HG03575 (cell line): Measurements from ENCODE around the gene TRIM54.
"Not testable (repeated sequence)": the region's sequence is repeated elsewhere in the genome, so short reads cannot be mapped to it uniquely, and the experiment has no call there.

Experiments
- ATAC-seq: cut with Tn5 transposase; IDR thresholded peaks from one replicate; pipeline ENCODE4 v1.9.1; 2021; ENCODE audit not compliant: unreplicated experiment, insufficient number of reproducible peaks, low FRiP score; ENCODE audit errors: extremely low read depth

Gene TRIM54

DNA sequence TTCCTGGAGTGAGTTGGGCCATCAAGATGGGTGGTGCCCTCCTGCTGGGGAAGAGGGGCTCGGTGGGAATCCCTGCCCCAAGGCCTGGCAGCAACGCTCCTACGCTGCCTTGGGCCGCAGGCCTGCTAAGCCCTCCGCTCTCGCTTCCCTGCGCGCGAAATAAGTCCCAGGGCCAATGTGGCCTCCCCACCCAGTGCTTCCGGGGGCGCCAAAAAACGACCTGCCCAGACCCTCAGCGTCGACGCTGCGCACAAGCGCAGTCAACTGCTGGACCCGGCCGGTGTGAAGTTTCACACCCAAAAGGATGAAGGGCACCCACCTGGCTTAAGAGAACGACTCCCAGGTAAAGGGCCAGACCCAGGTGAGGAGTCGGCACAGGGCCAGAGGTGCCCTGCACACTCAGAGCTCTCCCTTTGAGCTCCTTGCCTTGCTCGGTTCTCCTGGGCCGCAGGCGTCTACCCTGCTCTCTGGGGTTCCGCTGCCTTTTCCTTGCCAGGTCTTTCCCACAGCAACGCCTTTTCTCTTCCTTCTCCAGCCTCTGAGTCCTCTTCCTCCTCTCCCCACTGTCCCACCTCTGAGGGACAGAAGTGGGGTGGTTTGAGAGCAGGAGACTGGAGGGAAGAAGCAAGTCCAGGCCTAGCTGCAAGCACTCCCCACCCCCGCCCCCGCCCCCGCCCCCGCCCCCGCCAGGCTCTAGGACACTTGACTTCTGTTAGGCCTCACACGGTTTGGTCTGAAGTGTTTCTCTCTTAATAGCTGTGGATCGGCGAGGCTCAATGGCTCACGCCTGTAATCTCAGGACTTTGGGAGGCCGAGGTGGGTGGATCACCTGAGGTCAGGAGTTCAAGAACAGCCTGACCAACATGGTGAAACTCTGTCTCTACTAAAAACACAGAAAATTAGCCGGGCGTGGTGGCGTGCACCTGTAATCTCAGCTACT lies 6.7 kb upstream of the TRIM54 start, which contains the start of gene DNAJC5G:
Gene DNAJC5G (plus strand): TSS at position 223 of the 940 bp plus-strand sequence. CDS start 1,296 bp downstream, outside the sequence.
- no peak for ATAC-seq

- no peak for ATAC-seq
These were observed 4.2 kb upstream of the TRIM54 start for GRCh38 chr2:27278010-27278409.

- no peak for ATAC-seq
These were observed 1.4 kb upstream of the TRIM54 start for GRCh38 chr2:27280826-27281225.

GRCh38 chr2:27281442-27281841 lies 787 bp upstream of the TRIM54 start:
- ATAC-seq, result no peak

DNA sequence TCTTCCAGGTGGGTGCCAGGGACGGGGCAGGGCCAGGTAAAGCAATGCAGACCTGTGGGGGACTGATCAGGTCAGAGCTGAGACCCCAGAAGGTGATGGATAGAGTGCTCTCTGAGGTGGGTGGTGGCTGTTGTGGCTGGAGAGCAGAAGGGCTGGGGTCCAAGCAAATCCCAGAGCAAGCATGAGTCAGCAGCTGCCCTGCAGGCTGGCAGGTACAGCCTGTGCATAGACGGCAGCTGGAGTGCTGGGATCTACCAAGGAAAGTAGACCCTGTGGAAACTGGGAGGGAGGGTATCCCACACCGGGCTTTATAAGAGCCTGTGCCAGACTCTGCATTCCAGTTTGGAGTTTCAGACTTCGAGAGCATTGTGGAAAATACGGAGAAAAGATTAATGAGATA lies 663 bp downstream of the TRIM54 start:
- ATAC-seq, result no peak

GRCh38 chr2:27284996-27285395 lies 2.8 kb downstream of the TRIM54 start:
- no peak for ATAC-seq

GRCh38 chr2:27285481-27285880 lies 3.3 kb downstream of the TRIM54 start:
- ATAC-seq, result no peak

DNA sequence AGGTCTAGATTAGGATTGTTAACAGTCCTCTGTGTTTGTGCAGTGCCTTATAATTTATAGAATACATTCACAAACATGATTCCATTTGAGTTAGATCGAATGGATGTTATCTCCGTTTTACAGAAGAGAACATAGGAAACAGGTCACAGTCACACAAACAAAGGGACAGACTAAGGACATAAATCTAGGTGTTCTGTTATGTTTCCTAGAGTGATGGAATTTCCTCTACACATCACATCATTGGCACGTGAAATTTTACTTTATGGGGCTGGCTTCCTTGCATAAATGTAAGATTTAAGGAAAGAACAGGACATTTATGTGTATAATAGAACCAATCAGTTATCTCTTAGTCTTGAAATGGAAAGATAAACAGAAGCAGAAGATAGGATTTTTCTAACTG lies 6.4 kb downstream of the TRIM54 start:
- ATAC-seq, result no peak

GRCh38 chr2:27290549-27290948 lies 8.3 kb downstream of the TRIM54 start:
- ATAC-seq, result no peak

DNA sequence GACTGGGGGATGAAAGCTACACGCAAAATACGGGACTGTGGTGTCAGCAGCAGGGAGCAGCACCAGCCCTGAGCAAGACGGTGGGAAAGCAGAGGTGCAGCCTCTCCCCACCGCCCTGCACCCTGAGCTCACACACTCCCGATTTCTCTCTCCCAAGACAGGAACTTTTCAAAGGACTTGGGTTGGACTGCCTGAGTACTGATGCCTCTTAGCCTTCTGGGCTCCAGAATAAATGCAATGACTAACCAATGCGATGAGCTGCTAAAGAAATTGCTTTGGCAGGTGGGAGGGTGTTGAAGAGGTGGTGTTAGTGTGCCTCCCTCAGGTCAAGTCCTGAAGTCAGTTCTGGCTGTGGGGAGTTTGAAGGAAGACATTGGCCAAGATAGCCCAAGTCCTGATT lies 9.6 kb downstream of the TRIM54 start:
- ATAC-seq, result no peak

DNA sequence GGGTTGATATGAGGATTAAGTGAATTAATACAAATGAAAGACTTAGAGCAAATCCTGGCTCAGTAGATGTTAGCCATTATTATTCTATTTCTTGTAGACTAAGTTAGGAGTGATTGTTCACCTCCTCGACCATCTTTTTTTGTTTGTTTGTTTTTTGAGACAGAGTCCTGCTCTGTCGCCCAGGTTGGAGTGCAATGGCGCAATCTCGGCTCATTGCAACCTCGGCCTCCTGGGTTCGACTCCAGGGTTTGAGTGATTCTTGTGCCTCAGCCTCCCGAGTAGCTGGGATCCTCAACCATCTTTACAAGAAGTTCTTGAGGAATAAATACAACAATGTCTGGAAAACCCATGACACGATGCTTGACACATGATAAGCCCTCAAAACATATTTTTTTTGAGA lies 12.7 kb downstream of the TRIM54 start:
- no peak for ATAC-seq

DNA sequence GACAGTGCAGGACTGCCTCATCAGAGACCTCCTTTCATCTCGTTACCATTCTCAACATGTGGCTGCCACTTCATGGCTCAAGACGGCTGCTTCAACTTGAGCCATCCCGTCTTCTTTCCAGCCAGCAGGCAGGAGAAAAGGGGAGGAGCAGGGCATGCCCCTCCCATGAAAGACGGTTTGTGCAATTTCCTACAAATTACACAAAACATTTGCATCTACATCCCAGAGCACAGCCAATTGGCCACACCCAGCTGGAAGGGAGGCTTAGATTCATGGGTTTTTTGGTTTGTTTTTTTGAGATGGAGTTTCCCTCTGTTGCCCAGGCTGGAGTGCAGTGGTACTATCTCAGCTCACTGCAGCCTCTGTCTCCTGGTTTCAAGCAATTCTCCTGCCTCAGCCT lies 14.3 kb downstream of the TRIM54 start:
- no peak for ATAC-seq

DNA sequence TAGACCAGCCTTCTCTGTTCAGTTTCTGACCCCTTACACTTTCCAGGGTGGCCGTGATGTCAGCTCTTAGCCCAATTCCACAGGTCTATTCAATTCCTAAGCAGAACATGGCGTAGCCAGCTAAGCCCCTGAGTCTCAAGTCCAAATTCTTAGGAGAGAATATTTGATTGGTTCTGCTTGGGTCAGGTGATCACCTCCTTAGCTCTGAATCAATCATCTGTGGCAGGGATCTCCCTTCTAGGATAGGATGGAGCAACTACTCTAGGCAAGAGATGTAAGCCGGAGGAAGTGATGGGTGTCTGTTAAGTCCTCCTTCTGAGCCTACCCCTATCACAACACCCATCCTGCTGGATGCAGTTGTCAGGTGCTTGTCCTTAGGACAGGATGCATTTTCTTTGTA lies 15.0 kb downstream of the TRIM54 start:
- ATAC-seq, result no peak

DNA sequence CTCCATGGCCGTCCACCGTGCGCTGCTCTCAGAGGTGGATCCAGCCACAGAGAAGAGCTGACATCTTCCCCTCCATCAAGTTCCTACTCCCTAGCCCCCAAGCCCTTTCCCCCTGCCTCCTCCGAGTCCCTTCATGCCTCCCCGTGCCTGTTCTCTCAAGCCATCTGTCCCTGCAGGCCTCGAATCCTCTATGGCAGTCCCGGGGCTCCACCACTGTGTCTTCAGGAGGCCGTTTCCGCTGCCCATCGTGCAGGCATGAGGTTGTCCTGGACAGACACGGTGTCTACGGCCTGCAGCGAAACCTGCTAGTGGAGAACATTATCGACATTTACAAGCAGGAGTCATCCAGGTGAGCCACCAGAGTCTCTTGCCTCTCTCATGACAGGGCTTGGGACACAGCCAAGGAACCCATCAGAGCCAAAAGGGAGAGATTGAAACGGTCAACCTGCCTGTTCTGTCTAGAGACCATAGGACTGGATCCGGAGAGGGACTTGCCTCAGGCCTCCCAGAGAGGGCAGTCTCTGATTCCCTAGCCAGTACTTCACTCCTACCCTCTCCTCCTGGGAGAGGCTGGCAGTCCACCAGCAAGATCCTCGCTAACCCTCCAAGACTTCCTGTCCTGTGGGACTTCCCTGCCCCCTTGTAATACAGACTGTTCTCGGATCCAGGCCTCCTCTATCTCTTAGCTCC lies 16.3 kb downstream of the TRIM54 start:
- ATAC-seq, result no peak

GRCh38 chr2:27300606-27301005 lies 18.4 kb downstream of the TRIM54 start:
- ATAC-seq, result not testable (repeated sequence)

GRCh38 chr2:27303093-27304025 lies 21.1 kb downstream of the TRIM54 start:
- no peak for ATAC-seq

- ATAC-seq, result no peak
These were observed 22.4 kb downstream of the TRIM54 start for GRCh38 chr2:27304488-27305240.

GRCh38 chr2:27305516-27305915 lies 23.3 kb downstream of the TRIM54 start:
- no peak for ATAC-seq
